GM19193 (cell line): ENCODE results near the gene C3orf20.

Experiments used
- POLR2A ChIP-seq: IDR thresholded peaks from 4 replicates; pipeline ENCODE4 v1.6.1; 2011; ENCODE audit not compliant: insufficient read depth, insufficient read length; ENCODE audit errors: extremely low read depth

C3orf20 gene

DNA sequence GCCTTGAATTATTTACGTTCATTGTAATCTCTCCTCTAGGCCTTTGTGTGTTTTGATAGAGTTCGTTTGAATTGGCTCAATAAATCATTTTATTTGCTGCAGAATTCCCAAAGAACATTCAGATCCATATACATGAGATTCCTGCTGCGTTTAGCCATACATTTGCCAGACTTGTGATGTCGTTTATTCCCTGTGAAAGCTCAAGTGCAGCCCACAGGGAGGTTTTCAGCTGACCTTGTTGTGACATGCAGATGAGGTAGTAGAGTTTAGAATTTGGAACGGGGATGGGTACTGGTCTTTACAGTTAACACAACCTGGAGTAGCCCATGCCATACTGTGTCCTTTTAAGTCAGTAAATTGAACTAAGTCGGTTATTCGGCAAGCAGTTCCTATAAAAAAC, at the start of gene C3orf20:
TSS of gene C3orf20 (plus strand) at position 301 of the 400 bp plus-strand sequence. CDS start 7,573 bp downstream, outside the sequence.
- TF ChIP-seq POLR2A, result no peak

DNA sequence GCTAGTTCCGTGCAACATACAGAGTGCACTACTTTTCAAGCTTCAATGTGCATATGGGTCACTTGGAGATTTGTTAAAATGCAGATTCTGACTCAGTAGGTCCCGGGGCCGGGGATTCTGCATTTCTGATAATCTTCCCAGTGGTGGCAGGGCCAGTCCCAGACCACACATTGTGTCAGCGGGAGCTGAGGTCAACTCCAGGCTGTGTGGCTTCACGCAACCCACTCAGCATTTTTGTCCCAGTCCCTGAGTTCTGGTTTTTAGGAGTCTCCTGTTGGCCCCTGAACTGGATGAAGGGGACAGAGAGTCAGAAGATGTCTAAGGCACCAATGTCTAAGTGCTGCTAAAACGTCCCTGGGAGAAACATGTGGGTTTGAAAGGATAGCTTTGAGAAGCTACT, 49.5 kb upstream of the C3orf20 start:
- no peak for TF ChIP-seq POLR2A

DNA sequence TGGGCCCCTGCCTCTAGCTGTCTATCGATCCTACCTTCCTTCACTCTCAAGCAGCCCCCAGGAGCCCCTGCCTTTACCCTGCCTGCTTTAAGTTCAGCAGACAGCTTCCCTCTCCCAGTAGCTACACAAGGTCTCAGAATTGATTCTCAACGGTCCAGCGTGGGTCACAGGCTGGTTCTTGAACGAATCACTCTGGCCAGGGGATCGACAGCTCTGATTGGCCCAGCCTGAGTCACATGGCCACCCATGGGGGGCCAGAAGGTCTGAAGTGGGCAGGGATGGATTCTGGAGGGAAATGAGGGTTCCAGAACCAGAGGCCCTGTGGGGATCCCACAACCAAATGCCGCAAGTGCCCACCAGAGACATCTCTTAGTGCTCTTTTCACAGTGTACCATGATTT, 47.1 kb upstream of the C3orf20 start:
- TF ChIP-seq POLR2A, result no peak

DNA sequence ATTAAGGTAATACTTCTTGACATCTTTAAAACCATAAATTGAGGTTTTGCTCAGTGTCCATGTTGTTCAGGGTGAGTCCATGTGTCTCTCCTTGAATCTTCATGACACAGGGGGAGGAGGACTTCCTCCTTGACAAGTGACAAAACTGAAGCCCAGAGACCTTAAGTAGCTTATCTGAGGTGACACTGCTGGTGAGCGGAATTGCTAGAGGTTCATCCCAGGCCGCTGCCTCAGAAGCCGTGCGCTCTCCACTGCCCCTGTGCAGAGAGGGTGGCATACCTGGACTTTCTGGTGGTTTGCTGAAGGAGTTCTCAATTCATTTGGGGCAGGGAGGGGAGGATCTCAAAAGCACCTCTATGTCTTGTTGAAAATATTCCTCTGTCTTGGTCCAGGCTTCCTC, 46.5 kb upstream of the C3orf20 start:
- no peak for TF ChIP-seq POLR2A

DNA sequence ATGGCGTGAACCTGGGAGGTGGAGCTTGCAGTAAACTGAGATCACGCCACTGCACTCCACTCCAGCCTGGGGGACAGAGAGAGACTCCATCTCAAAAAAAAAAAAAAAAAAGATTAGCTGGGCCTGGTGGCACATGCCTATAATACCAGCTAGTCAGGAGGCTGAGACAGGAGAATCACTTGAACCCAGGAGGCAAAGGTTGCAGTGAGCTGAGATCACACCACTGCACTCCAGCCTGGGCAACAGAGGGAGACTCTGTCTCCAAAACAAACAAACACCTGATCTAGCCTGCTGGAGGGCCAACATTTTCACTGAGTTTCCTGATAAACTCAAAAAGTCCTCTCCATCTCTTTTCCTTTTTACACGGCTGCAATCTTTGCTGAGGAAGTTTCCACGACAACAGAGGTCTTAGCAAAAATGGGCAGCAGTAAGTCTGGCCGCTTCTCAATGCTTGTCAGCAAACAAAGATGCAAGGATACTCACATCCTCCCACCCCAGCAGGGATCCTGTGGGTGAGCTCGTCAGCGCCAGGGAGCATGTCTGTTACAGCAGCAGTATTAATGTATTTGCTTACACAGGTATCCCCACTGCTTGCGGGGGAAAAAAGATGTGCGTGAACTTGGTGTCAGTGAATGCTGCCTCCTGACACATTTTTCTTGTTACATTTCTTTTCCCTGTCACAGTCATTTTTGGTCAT, 44.4 kb upstream of the C3orf20 start:
- TF ChIP-seq POLR2A, result no peak

DNA sequence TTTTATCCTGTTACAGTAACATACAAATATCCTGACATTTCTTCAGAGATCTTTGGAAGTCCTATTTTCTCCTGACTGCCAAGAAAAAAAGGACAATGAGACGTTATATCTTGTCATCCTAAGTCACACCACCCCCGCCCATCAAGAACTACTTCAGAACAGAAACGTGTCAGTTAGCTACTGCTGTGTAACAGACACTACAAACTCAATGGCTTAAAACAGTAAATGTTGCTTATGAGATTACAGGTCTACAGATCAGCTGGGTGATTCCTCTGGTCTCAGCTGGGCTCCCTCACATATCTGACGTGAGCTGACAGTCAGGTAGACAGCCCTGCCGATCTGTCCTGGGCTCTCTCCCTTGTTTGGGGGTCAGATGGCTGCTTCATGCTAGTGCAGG, 43.8 kb upstream of the C3orf20 start:
- no peak for TF ChIP-seq POLR2A

DNA sequence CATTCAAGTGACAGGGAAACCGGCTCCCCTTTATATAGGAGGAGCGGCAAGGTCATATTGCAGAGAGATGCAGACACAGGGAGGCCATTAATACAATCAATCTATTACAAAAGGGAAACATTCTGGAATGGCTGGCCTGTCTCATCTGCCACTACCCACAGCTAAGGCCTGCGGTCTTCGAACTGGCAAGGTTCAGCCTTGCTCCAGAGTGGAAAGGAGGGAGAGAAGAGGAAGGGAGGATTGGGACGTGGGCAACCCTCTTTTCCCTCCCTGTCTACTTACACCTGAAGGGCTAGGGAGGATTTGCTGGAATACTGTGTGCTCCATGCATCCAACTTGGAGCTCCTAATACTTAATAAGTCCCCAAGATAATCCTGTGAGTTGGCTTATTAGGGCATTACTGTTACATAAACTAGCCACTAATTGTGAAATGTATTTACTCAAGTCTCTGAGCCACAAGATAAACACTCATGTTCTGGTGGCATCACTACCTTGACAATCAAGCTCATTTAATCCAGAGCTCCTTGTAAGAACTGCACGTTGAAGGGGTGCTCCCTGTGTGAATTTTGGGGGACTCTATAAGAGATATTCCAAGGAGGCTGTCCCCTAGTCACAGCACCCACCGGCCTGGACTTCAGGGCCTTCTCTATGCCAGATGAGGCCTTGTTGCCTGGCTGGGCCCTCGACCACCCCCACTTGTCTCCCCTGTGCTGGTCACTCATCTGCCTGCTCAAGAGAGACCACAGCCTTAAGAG, 43.1 kb upstream of the C3orf20 start:
- no peak for TF ChIP-seq POLR2A

DNA sequence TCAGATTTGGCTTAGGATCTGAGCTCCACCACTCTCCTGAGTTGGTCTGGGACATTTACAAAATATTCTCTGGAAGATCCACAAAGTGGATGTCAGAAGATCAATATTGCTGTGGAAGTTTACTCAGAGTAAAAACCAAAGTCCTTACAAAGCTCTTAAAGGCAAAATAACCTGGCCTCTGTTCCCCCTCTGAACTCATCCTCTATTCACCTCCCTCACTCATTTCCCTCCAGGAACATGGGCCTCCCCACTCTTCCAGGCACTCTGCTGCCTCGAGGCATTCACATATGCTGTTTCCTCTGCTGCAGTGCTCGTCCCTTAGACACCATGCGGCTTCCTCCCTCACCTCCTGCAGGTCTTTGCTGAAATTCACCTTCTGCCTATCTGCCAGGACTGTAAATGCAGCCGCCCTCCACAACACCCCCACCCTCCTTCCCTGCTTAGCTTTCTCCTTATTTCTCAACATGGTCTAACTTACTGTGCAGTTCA, 42.5 kb upstream of the C3orf20 start:
- no peak for TF ChIP-seq POLR2A

DNA sequence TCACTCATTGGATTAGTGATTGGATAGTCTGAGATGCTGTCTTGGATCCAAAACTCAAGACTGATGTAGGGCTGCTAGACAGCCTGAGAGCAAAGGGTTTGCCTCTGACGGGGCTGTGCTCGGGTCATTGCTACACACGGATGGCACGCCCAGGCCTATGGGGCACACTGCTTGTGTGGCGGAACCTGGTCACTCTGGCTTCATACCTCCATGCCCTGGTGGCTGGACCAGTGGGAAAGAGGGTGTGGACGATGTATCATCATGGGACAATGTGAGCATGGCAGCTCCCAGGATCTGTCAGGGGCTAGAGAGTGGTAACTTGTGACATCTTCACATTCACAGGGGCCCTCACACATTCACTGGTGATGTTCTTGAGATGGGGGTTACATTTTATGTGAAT, 41.5 kb upstream of the C3orf20 start:
- TF ChIP-seq POLR2A, result no peak

DNA sequence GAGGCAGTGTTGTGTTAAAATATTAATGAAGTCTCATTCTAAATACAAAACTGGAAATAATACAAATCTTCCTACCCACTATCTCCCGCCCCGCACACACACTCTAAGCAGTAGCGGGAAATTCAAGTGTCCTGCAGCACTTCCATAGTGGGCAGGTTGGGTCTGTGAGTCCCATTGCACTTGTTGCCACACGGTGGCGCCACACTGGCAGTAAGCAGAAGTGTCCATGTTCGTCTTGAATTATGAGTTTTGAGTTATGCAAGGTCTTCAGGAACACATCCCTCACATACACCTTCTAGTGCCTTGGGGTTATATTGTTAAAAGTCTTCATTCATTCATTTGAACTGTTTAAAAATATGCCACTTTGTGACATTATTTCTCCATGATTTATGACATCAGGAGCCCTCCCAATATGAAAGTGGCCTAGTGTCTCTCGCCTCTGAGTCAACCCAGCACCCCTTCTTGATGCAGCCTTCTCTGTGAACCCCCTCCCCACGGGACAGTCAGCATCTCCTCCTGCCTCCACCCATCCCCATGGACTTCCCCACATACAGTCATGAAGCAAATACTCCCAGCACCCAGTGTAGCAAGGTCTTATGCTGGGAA, 41.0 kb upstream of the C3orf20 start:
- no peak for TF ChIP-seq POLR2A

DNA sequence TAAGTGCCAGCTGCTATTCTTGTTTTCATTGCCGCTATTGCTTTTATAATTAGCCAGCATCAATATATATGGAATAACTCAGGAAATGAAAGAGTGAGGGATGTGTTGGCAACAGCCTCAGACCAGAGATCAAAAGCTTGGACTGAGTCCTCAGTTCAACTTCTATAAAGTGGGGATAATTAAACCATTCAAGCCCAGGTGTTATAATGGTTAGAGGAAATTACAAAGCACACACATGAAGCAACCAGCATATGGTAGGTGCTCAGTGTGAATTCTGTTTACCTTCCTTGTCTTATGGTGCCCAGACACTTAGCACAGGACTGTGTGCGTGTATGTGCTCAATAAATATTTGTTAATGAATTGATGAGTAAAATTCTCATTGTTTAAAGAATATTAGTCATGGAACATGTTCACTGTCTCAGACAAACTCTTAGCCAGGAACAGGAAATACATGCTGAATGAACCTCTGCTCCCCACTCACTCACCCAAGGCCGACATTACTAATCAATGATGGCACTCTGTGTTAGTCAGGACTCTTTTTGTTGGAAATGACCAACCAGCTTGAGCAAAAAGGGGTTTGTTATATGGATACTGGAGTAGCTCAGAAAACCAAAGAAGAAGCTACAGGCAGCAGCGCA, 40.1 kb upstream of the C3orf20 start:
- no peak for TF ChIP-seq POLR2A

DNA sequence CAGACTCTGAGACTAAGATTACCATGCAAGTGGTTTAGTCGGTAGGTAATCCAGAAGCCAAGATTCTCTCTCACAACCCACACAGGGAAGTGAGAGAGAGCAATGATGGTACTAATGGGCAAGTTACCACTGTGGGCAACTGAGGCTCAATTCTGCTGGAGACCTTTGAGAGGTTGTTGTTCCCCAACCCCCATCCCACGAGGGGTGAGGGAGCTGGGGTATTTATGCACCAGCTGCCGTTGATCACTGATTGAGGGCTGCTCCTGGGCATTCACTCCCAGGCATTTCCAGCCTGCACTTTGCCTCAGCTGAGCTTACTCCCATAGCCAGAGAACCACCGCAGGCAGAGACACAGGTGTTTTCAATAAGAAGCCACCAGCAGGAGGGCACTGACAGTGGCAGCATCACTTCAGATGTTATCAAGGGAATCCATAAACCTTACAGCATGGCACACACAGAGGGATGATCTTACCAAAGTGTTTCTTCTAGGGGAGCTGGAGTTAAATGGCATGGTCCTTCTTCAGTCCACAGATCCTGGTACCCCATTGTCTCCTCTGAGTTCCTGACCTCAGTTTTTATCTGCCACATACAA, 38.3 kb upstream of the C3orf20 start:
- TF ChIP-seq POLR2A, result no peak

DNA sequence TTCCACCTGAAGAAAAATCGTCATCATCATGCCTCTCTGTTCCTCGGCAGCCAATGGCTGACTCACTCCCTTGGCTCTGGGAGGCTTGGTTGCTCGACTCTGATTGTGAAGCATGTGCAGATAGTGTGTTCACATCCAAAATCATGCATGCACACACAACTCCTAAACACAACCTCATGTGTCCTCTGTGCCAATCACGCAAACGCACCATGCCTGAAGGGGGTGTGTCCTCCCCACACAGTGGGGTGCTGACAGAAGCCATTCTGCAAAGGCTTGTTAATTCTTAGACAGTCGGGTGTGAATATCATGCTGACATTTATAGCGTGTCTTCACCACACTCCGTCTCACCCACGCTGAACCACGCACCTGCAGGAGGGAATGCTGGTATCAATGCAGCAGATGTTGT, 34.8 kb upstream of the C3orf20 start:
- TF ChIP-seq POLR2A, result no peak

DNA sequence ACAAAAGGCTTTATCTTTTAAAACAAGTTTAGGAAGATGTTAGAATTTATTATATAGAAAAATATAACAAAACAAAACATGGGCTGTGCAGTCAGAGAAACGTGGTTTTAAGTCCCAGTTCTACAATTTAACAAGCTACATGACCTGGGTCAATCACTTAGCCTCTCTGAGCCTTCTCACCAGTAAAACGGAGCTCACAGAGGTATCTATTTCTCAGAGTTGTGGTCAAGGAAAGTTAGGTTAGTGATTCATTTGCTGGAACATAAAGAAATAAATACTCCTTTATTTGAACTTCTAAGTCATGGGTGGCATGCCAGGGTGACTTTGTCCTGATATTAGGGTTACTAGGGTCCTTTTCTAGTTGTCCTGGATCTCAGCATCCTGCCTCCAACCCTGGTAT, 34.2 kb upstream of the C3orf20 start:
- no peak for TF ChIP-seq POLR2A

DNA sequence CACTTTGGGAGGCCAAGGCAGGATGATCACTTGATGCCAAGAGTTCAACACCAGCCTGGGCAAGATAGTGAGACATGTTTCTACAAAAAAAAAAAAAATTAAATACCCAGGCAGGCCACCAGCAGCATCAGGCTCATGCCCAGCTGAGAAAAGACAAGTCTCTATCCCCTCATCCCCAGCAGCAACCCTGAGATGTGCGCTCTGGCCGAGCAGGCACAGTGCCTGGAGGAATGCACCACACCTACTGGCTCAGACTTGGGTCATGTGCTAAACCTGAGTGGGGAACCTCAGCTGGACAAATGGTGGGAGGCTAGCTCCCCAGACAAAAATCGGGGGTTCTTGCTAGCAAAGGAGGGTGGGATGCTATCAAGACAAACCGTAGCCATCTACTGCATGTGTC, 33.6 kb upstream of the C3orf20 start:
- TF ChIP-seq POLR2A, result no peak

DNA sequence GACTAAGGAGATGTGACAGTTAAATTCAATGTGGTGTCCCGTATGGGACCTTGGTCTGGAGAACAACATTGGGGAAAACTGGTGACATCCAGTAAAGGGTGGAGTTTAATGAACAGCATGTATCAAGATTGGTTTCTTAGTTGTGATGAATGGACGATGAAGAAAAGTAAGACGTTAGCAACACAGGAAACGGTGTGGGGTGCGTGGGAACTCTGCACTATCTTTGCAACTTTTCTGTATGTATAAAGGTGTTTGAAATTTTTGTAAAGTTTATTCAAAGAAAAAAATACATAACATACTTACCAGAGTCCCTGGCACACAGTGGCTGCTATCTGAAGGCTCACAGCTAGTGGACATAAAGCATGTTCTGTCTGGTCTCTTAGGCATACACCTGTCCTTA, 29.5 kb upstream of the C3orf20 start:
- no peak for TF ChIP-seq POLR2A

DNA sequence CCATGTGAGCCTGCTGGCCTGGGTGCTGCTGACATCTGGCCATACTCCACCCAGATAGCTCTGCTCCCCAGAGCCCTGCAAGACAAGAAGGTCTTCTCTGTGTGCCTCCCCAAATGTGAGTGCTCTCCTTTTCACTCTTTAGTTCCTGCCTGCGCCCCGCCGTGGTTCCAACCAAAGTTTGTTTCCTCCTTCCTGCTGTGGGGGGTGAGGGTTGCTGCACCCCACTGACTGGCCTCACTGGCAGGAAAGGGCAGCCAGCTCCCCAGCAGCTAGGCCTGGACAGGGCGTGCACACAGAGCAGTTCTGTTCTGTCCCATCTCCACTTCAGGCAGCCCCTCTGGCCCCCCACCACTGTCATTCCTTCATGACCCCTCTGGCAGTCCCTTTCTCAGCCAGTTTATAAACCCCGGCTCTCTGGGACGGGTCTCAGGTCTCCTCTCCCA, 28.8 kb upstream of the C3orf20 start:
- TF ChIP-seq POLR2A, result no peak
